Neural cell (in vitro differentiated cells): ENCODE measurements around the gene CTRL. TPM values are rescaled to one million over a fixed set of nuclear protein-coding genes. Genes with fewer than 3 reads are reported as not detected.

Source experiments
- H2AFZ ChIP-seq: fragments of 200-600, 300-800 bp; sonication (generic), shearing (Covaris generic); 2 replicates; pipeline ENCODE4 v1.6.0; 2014; ENCODE audit warnings: low read depth, mild to moderate bottlenecking, antibody characterized with exemption, low read length, moderate library complexity
- H3F3A ChIP-seq: fragments of 200-600 bp; shearing (Covaris generic); 2 replicates; pipeline ENCODE4 v1.6.1; 2016; ENCODE audit warnings: mild to moderate bottlenecking, moderate library complexity, mixed read lengths, antibody characterized with exemption, low read length; ENCODE audit not compliant: insufficient read depth, poor library complexity, severe bottlenecking
- H3K27ac ChIP-seq: fragments of 200-600, 300-800 bp; sonication (generic), shearing (Covaris generic); 2 replicates; pipeline ENCODE4 v1.5.1; 2014; ENCODE audit warnings: mild to moderate bottlenecking, low read length, moderate library complexity
- H3K27me3 ChIP-seq: fragments of 300-800, 200-600 bp; sonication (generic), shearing (Covaris generic); 2 replicates; pipeline ENCODE4 v1.6.0; 2014; ENCODE audit warnings: mild to moderate bottlenecking, low read depth, low read length, moderate library complexity; ENCODE audit not compliant: insufficient read depth
- H3K36me3 ChIP-seq: fragments of 300-800, 200-600 bp; sonication (generic), shearing (Covaris generic); 2 replicates; pipeline ENCODE4 v1.5.1; 2014; ENCODE audit warnings: mild to moderate bottlenecking, antibody characterized with exemption, low read length, moderate library complexity; ENCODE audit not compliant: insufficient read depth
- H3K4me2 ChIP-seq: fragments of 300-800, 200-600 bp; sonication (generic), shearing (Covaris generic); 2 replicates; pipeline ENCODE4 v1.6.0; 2014; ENCODE audit warnings: mild to moderate bottlenecking, low read length
- H3K4me3 ChIP-seq: fragments of 300-800, 200-600 bp; sonication (generic), shearing (Covaris generic); 2 replicates; pipeline ENCODE4 v1.5.1; 2014; ENCODE audit warnings: mild to moderate bottlenecking, low read length, moderate library complexity
- H3K79me2 ChIP-seq: fragments of 200-600 bp; shearing (Covaris generic); replicated peaks from 2 replicates; pipeline ENCODE4 v1.6.0; 2014; ENCODE audit warnings: mild to moderate bottlenecking, low read length, moderate library complexity; ENCODE audit not compliant: insufficient read depth
- H3K9ac ChIP-seq: fragments of 300-800, 200-600 bp; sonication (generic), shearing (Covaris generic); 2 replicates; pipeline ENCODE4 v1.6.1; 2016; ENCODE audit warnings: mild to moderate bottlenecking, low read length, mixed read lengths
- H3K9me2 ChIP-seq: fragments of 200-600 bp; shearing (Covaris generic); 2 replicates; pipeline ENCODE4 v1.6.1; 2016; ENCODE audit warnings: mild to moderate bottlenecking, low read length, mixed read lengths; ENCODE audit not compliant: insufficient read depth
- H3K9me3 ChIP-seq: fragments of 200-600, 300-800 bp; sonication (generic), shearing (Covaris generic); 2 replicates; pipeline ENCODE4 v1.6.1; 2016; ENCODE audit warnings: mild to moderate bottlenecking, mixed run types, low read length, moderate library complexity, mixed read lengths
- H4K20me1 ChIP-seq: fragments of 200-600 bp; shearing (Covaris generic); 2 replicates; pipeline ENCODE4 v1.6.1; 2016; ENCODE audit warnings: mild to moderate bottlenecking, mixed run types; ENCODE audit not compliant: insufficient read depth
- EP300 ChIP-seq: fragments of 450-650 bp; conservative IDR thresholded peaks from 2 replicates; pipeline ENCODE4 v1.6.1; 2014; ENCODE audit warnings: antibody characterized with exemption, mild to moderate bottlenecking, moderate library complexity; ENCODE audit not compliant: poor library complexity, severe bottlenecking
- EZH2 ChIP-seq: fragments of 200-600, 300-800 bp; shearing (Covaris generic), sonication (generic); IDR thresholded peaks from 2 replicates; pipeline ENCODE4 v1.6.1; 2014; ENCODE audit warnings: antibody characterized with exemption, low read length, borderline replicate concordance, mild to moderate bottlenecking; ENCODE audit not compliant: insufficient read depth, poor library complexity, severe bottlenecking
- MXI1 ChIP-seq: fragments of 450-650 bp; conservative IDR thresholded peaks from 2 replicates; pipeline ENCODE4 v1.6.1; 2014; ENCODE audit warnings: antibody characterized with exemption, mild to moderate bottlenecking; ENCODE audit not compliant: poor library complexity, severe bottlenecking
- POLR2AphosphoS5 ChIP-seq: IDR thresholded peaks from 2 replicates; pipeline ENCODE4 v1.6.1; 2012
- RAD21 ChIP-seq: fragments of 450-650 bp; conservative IDR thresholded peaks from 2 replicates; pipeline ENCODE4 v1.6.1; 2014; ENCODE audit warnings: antibody characterized with exemption, mild to moderate bottlenecking, moderate library complexity
- SMC3 ChIP-seq: fragments of 450-650 bp; conservative IDR thresholded peaks from 2 replicates; pipeline ENCODE4 v1.6.1; 2014; ENCODE audit warnings: antibody characterized with exemption, mild to moderate bottlenecking, moderate library complexity; ENCODE audit not compliant: poor library complexity
- TAF1 ChIP-seq: IDR thresholded peaks from 2 replicates; pipeline ENCODE4 v1.6.1; 2012; ENCODE audit warnings: low read depth
- polyA plus RNA-seq: library from polyadenylated mRNA; depleted of rRNA; stranded (reverse); fragments of >200 nt; gene quantifications from 2 replicates; pipeline ENCODE4 v1.2.3, GENCODE V29; 2014
- TF ChIP-seq, protein P1 (sequence below): IDR thresholded peaks from 2 replicates; pipeline ENCODE4 v1.6.1; 2012; ENCODE audit warnings: borderline replicate concordance
- TF ChIP-seq, protein P2 (sequence below): fragments of 450-650 bp; IDR thresholded peaks from 2 replicates; pipeline ENCODE4 v1.5.1; 2014; ENCODE audit warnings: antibody characterized with exemption, mild to moderate bottlenecking, moderate library complexity; ENCODE audit not compliant: poor library complexity, severe bottlenecking

CTRL gene
- polyA plus RNA-seq, 1 donor from 2014 or later = 3.8 TPM

DNA sequence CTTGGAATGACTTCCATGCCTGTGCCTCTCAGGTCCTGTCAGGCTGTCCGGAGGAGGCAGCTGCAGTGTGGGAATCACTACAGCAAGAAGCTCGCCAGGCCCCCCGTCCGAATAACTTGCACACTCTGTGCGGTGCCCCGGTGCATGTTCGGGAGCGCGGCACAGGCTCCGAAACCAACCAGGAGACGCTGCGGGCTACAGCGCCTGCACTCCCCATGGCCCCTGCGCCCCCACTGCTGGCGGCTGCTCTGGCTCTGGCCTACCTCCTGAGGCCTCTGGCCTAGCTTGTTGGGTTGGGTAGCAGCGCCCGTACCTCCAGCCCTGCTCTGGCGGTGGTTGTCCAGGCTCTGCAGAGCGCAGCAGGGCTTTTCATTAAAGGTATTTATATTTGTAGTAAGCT lies 45.7 kb downstream of the CTRL start:
- no peaks in the 10 kb centered on the region for H3K9me3 ChIP-seq
- no peaks in the 10 kb centered on the region for H3K9me2 ChIP-seq
- TF ChIP-seq EZH2 (no peak), RAD21 (no peak), MXI1 (no peak), POLR2AphosphoS5 (no peak), TAF1 (no peak), EP300 (no peak), SMC3 (no peak)
- TF ChIP-seq, protein P1, sequence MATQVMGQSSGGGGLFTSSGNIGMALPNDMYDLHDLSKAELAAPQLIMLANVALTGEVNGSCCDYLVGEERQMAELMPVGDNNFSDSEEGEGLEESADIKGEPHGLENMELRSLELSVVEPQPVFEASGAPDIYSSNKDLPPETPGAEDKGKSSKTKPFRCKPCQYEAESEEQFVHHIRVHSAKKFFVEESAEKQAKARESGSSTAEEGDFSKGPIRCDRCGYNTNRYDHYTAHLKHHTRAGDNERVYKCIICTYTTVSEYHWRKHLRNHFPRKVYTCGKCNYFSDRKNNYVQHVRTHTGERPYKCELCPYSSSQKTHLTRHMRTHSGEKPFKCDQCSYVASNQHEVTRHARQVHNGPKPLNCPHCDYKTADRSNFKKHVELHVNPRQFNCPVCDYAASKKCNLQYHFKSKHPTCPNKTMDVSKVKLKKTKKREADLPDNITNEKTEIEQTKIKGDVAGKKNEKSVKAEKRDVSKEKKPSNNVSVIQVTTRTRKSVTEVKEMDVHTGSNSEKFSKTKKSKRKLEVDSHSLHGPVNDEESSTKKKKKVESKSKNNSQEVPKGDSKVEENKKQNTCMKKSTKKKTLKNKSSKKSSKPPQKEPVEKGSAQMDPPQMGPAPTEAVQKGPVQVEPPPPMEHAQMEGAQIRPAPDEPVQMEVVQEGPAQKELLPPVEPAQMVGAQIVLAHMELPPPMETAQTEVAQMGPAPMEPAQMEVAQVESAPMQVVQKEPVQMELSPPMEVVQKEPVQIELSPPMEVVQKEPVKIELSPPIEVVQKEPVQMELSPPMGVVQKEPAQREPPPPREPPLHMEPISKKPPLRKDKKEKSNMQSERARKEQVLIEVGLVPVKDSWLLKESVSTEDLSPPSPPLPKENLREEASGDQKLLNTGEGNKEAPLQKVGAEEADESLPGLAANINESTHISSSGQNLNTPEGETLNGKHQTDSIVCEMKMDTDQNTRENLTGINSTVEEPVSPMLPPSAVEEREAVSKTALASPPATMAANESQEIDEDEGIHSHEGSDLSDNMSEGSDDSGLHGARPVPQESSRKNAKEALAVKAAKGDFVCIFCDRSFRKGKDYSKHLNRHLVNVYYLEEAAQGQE = no peak
- TF ChIP-seq, protein P2, sequence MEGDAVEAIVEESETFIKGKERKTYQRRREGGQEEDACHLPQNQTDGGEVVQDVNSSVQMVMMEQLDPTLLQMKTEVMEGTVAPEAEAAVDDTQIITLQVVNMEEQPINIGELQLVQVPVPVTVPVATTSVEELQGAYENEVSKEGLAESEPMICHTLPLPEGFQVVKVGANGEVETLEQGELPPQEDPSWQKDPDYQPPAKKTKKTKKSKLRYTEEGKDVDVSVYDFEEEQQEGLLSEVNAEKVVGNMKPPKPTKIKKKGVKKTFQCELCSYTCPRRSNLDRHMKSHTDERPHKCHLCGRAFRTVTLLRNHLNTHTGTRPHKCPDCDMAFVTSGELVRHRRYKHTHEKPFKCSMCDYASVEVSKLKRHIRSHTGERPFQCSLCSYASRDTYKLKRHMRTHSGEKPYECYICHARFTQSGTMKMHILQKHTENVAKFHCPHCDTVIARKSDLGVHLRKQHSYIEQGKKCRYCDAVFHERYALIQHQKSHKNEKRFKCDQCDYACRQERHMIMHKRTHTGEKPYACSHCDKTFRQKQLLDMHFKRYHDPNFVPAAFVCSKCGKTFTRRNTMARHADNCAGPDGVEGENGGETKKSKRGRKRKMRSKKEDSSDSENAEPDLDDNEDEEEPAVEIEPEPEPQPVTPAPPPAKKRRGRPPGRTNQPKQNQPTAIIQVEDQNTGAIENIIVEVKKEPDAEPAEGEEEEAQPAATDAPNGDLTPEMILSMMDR = no peak
- no peak overlapping the region for H3K4me2 ChIP-seq
- no peak overlapping the region for H3K9ac ChIP-seq
- no peaks in the 10 kb centered on the region for H3K27me3 ChIP-seq
- H3K4me3 ChIP-seq = no peak overlapping the region
- H2AFZ ChIP-seq = no peak overlapping the region
- H3K36me3 ChIP-seq = peaks cover 8% of the 10 kb centered on the region
- no peaks in the 10 kb centered on the region for H3F3A ChIP-seq
- H3K79me2 ChIP-seq = no peaks in the 10 kb centered on the region
- H3K27ac ChIP-seq = no peak overlapping the region
- no peaks in the 10 kb centered on the region for H4K20me1 ChIP-seq

DNA sequence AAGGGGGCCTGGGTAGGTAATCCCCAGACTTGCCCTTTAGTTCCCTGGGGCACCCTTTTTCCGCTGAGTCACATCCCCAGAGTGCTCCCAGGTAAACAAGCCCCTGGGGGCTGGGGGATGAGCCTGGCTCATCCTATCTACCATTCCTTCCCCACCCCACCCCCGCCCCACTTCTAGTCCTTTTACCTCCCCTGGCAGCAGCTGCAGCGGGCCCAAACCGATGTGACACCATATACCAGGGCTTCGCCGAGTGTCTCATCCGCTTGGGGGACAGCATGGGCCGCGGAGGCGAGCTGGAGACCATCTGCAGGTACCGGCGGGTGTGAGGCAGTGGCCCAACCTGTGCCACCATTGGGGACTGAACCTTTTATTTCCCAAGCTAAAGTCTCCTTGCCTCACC lies 46.1 kb downstream of the CTRL start:
- Histone ChIP-seq H3K9me2 (no peaks in the 10 kb centered on the region), H3K9ac (no peak overlapping the region), H3K4me2 (no peak overlapping the region), H3K79me2 (no peaks in the 10 kb centered on the region), H3K4me3 (no peak overlapping the region), H3K27me3 (no peaks in the 10 kb centered on the region), H3K27ac (no peak overlapping the region), H4K20me1 (no peaks in the 10 kb centered on the region), H3F3A (no peaks in the 10 kb centered on the region), H3K36me3 (peaks cover 8% of the 10 kb centered on the region), H2AFZ (no peak overlapping the region), H3K9me3 (no peaks in the 10 kb centered on the region)
- TF ChIP-seq MXI1 (no peak), SMC3 (no peak), POLR2AphosphoS5 (no peak), EZH2 (no peak), EP300 (no peak), TAF1 (no peak), RAD21 (no peak)
- TF ChIP-seq, protein P2 = no peak
- TF ChIP-seq, protein P1 = no peak
